HG02885 (cell line): ENCODE measurements around the gene DOLPP1.

Experiments used
- ATAC-seq: cut with Tn5 transposase; IDR thresholded peaks from one replicate; pipeline ENCODE4 v1.9.1; 2021; ENCODE audit warnings: mild to moderate bottlenecking; ENCODE audit not compliant: unreplicated experiment, poor library complexity

Gene DOLPP1

DNA sequence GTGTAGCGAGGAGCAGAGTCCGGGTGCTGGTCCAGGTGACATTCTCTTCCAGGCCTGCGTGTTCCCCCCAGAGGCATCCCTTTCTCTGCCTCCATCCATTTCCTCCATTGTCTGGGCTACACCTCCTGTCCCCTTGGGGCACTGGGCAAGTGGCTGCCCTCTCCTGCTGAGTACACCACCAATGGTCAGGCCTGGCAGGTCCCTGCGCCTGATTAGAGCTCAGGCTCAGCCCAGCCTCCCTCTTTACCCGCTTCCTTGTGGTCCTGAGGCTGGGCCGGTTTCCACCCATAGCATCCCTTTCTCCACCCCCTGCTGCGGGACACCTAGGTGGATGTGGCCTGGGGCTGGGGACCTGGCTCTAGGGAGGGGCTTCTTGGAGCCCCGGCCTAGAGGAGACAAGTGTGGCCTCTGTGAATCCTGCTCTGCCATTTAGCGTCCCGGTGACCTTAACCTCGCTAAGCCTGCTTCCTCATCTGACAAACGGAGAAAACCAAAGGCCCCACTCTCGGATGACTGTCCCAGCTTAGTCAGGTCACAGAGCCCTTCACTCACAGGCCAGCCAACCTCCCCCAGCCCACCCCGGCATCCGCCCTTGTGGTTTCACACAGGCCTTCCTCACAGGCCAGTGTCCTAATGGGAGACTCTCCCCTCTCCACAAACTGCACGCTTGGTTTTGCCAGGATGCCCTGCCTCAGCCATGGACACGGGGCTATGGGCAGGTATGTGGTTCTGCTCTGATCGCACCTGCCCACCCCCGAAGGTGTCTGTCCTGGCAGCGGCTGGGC is 12.9 kb downstream of the DOLPP1 start:
- no peak for ATAC-seq

DNA sequence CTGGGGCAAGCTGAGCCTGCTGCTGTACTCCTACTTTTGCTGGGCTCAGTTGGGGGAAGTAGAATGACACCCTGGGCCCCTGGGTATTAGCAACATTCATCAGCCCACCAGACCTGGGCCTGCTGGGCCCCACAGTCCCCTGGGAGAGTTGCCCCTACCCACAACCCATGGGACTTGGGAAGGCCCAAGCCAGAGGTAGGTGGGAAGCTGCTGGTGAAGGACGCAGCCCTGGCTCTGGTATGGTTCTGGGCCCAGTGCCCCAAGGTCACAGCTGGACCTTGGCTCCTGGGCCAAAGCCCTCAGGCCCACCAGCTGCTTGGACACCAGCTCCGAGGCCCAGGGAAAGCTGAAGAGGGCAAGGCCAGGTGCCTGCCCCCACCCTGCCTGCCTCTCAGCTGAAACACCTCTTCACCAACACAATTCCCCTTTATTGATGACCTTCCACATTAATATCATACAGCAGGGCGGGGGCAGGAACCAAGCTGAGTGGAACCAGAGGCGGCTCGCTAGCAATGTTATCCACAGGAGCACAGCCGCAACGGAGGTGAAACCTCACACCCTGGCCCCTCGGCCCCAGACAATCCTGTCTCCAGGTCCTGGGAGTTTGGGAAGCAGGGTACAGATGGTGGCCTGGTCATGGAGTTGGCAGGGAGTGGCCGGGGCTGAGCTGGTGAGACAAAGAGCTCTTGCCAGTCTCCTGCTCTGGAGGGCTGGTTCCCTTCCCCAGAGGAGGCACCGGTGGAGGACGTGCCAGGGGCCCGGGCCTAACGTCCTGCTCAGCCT is 13.7 kb downstream of the DOLPP1 start:
- no peak for ATAC-seq

DNA sequence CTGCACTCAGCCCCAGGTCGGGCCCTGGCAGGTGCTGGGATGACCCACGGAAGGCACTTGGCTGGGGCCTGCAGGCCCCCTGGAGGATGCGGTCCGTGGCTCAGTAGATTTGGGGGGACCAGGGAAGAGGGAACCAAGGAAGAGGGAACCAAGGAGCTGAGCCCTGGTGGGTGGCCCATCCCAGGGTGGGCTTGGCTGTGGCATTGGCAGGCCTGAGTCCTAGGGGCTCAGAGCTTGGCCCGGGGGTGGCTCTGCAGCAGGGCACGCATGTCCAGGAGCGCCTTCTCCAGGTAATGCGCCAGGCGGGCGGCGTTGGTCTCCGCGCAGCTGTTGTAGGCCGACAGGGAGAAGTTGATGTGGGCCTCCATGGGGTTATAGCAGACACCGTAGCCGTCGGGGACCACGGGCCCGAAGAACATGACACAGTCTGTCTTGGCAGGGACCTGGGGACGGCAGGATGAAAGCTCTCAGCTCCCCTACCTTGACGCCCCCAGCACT is 14.3 kb downstream of the DOLPP1 start:
- ATAC-seq = no peak

DNA sequence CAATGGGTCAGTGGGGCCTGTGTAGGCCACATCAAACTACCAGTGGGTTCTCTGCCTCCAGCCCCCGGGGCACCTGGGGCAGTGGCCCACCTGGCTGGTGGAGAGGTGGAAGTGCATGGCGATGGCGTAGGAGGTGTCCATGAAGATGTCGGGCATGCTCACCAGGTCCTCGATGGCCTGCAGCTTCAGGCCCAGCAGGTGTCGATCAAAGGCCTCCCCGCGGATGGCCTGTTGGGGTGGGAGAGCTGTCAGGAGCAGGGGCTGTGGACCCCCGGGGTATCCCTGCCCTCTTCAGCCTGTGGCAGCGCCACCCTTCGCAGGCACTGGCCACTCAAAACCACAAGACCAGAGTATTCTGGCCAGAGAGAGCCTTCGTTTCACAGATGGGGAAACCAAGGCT is 15.0 kb downstream of the DOLPP1 start:
- no peak for ATAC-seq

DNA sequence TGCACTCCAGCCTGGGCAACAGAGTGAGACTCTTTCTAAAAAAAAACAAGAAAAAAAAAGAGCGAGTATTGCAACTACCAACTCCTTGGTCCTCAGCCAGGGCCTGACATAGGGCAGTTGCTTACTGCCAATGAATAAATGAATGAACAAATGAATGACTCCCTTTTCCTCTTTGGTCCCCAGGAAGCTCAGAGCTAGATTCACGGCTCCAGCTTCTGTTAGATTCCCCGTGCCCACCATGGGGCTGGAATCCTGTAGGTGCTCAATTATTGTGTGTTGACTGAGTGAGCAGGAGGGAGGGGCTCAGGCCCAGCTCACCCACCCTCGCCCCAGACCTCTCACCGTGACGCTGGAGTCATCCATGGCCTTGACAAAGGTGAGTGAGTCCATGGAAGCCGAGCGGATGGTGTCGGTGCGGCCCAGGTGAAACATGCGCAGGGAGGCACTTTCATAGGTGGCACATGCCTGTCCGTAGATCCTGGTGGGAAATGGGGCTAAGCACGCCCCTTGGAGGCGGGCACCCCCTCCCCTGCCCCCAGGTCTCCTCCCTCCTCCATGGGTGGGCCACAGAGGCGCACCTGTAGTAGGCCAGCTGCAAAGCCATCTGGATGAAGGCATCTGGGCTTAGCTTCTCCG is 16.9 kb downstream of the DOLPP1 start:
- ATAC-seq = no peak

DNA sequence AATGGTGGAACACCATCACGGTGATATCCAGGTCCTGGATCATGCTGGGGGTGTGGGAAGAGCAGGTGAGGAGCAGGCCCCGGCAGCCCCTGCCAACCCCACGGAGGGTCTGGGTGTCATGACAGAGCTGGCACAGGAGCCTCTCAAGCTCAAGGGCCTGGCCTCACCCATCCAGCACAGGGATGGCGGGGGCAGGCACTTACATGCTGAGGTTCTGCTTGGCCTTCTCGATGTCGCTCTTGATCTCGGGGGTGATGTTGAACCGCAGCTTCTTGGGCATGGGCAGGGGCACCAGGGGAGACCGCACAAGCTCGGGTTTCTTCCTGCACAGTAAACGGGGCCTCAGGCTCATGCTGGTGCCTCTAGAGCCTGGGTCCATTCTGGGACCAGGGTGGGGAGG is 17.4 kb downstream of the DOLPP1 start:
- ATAC-seq = no peak

DNA sequence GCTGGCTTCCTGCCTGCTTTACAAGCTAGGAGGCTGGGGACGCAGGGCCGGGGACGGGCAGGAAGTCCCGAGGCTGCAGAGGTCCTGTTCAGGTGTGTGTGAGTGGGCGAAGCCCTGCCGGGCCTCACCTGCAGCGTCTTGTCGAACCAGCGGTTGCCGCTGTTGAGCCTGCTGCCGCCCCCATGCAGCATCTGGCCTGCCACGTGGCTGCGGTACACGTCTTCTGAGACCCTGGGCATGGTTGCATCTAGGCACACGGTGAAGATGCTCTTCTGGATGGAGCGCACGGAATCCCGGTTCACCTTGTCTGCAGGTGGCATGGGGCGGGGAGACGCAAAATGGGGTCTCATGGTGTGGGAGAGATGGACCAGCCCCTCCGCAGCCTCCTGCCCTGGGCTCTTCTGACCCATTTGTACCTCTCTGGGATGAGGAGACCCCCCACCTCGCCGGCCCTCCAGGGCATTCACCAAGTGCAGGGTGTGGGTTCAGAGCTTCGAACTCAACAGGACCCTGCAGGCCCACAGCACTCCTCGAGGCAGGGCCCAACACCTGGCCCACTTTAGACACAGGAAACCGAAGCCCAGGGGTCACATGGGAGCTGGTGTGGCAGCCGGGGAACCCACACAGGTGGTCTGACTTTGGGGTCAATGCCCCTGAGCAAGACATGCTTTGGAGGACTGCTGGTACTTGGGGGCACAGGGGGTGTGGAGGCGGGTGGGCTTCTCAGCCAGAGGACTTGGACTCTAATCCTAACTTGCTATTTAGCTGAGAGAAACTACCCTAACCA is 19.7 kb downstream of the DOLPP1 start:
- ATAC-seq = no peak

DNA sequence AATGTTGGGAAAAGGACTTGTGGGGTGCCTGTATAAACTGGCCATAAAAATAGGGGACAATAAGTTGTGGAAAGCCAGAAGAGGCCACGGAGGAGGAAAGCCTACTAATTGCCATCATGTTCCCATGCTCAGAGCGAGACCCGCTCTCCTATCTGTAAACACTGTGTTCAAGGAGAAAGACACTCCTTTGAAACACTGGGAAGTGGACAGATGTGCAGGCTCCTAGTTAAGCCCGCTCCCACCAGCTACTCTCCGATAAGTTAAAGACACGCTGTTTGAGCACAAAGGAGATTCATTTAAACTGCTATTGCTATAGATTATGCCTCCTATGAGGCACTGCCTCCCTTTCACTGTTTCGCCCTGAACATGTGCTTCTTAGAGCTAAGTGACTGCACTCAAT is 20.4 kb downstream of the DOLPP1 start:
- no peak for ATAC-seq

DNA sequence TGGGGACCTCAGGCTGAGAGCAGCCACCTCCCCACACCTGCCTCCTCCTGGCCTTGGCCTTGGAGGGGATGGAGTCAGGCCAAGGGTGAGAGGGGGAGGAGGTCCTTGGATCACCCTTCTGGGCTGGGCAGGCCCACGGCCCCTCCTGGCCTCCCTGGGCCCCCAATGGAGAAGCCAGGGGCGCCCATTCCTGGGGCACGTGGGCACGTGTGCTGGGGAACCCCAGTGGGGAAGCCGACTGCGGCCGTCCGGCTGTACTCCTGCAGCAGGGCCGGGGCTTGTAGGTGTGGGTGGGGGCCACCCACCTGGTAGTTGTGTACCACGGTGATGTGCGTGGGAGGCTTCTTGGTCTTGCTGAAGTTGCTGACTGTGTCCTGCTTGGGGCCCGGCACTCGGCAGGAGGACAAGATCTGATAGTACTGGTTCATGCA is 21.2 kb downstream of the DOLPP1 start:
- ATAC-seq = no peak

DNA sequence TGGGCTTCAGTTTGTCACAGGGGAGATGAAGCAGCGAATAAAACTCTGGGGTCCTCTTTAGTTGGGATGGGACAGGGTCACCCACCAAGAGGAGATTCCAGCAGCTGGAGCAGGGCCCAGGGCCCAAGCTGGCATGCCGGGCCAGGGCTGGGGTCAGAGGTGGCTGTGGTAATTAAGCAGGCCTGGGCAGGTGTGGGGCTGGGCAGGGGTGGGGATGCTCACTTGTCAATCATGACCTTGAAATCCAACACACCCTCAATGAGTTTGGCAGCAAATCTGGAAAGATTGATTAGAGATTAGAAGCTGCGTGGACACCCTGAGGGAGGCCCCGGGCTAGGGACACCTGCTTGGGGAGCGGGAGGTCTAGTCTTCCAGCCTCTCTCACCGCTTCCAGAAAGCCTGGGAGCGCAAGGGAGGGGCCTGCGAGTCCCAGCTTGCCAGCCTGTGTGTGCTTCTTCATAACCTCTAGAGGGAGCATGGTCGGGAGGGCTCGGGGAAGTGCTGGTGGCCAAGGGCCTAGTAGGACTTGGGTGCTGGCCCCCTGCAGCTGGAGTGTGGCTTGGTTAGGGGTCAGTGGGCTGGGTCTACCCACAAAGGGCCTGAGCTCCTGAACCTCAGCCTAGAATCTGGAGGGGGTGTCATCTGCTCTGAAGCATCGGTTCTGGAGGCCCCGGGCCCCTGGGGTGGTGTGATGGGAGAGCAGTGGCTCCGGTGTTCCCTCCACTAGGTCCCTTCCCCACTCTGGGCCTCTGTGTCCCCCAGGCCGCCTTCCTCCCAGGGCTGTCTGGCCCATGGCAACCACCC is 22.1 kb downstream of the DOLPP1 start:
- no peak for ATAC-seq

DNA sequence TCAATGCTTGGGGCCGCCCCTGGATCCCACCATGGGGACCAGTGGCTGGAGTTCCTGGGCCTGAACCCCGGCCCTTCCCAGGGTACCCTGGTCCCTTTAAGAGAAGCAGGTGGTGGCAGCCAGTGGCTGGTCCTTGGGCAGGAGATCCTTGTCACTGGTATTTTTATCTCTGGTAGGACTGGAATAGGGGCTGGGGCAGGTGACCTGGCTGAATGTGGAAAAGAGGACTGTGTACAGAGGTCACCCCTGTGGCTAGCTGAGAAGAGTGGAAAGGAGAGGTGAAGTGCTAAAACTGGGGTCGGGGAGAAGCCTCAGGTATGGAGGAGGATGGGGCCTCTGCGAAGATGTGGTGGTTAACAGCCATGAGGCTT is 22.7 kb downstream of the DOLPP1 start:
- no peak for ATAC-seq

DNA sequence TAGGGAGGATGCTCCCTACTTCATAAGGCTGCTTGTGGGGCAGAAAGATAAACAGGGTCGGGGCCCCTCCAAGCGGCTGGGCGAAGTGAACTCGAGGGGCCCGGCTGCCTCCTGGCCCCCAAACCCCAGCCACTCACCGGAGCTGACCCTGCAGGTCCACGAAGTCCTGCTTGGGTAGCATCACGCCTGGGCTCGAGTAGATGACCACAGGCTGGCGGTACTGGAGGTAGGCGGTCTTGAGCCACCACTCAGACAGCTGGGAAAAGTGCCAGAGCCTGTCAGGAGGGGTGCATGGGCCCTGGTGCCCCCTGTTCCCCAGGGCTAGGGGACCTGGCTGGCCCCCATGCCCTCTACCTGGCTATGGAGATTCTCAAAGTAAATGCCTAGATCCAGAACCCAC is 23.1 kb downstream of the DOLPP1 start:
- no peak for ATAC-seq

DNA sequence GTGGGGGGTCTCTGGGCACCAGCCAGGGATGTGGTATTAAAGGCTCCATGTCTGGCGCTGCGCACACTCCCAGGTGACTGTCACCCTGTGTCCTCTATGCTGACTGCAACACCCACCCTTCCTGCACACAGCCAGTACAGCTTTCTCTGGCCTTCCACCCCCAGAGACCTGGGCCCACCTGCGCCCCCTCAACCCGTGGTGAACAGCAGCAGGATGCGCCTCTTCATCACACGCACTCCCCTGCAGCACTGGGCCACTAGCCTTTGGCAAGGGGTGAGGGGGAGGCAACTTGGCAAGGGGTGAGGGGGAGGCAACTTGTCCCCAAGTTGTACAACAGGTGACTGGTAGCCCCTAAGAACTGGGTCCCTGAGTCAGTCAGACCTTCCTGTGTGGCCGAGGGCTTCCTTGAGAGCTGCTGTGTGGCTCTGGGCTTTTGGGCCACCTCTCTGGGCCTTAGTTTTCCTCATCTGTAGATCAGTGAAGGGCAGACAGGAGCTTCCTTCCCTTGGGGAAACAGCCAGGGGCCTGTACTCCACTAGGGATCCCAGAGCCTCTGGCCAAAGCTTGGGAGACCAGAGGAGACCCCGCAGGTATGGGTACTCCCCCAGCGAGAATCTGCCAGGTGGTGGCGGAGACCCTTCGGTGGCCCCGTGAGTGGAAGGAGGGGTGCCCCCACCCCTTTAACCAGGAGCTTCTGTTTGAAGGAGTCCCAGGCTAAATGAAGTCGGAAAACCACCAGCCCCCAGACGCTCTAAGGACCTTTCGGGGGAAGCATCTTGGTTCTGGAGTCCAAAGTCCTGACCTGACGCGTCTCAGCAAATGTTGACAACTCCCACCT is 25.2 kb downstream of the DOLPP1 start:
- ATAC-seq = no peak

DNA sequence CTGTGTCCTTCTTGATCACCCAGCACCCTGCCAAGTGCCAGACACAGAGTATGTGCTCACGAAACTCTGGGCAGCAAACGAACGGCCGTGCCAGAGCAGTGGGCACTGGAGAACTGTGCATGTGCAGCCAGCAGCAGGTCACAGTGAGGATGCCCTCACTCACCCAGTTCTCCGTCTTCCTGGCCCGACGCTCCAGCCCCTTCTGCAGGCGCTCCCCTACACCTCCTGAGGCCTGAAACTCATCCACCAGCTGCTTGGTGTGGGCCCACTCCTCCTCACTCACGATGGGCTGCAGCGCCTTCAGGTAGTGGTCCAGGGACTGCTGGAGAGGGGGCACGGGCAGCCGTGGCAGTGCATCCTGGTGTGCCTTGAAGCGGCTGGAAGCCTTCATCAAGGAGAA is 26.7 kb downstream of the DOLPP1 start:
- no peak for ATAC-seq

DNA sequence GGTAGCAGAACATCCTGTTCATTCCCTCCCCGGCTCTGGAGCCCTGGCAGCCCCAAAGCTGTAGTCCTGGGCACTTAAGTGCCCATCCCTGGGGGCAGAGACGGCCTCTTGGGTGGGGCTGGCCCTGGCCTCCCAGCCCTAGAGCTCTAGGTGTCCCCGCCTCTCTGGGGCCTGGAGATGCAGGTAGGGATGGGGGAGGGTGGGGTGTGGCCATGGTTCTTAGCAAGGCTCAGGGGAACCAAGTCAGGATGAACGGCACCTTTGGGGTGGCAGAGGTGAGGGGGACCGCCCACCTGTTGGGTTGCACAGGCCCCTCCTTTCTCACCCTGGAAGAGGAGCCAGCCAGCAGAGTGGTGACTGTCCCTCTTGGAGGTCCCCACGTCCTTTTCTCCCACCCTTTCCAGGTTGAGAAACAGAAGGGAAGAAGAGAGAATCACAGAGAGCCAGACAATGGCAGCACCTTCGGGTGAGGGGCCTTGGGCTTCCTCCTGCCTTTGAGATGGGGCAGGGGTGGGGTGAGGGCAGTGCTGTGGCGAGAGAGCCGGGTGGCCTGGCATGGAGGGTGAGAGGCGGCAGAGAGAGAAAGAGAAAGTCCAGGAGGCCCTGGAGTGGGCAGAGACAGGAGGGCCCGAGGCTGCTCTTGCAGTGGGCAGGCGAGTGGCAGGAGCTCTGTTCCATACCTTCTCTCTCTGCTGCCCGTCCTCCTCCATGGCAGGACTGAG is 27.3 kb downstream of the DOLPP1 start:
- no peak for ATAC-seq

DNA sequence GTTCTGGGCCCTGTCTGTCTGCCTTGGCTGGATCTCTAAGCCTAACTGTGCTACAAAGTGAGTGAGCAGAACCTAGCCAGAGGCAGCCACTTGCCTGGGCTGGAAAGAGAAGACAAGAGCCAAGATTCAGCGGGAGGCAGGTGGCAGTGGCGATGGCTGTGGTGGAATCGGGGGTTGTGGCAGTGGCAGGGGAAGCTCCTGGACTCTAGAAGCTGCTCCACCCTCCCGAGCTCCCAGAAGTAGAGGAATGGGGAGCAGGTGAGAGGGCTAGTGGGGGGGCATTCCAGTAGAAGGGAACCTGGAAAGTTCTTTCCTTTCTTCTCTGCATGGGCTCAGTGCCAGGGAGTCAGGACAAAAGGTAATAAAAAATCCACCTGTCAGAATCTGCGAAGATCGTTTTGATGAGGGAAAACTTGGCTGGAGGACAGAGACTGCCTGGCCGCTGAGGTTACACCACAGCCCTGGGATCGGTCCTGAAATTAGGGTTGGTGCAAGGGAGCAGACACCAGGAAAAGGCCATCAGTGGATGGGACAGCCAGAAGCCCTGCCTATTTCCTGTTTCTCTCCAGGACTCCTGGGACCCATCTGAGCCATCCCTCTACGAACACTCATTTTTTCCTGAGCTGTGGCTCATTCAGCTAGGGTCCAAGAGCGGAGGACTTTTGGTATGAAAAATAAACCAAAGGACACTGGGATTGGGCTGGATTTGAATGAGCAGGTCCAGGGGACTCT is 28.1 kb downstream of the DOLPP1 start:
- no peak for ATAC-seq

DNA sequence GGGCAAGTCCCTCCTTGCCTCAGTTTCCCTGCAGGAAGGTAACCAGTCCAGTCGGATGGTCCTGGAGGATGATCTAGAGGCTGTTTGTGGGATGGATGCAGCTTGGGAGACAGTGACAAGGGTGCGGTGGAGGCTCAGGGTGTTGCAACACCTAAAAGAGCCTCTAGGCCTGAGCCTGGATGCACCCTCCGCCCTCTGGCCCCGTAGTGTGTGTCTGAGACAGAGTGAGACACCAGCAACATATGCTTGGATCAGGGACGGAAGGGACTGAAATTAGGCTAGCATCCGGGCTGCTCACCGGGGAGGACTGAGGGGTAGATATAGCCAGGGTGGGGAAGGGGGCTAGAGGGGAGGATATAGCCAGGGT is 28.6 kb downstream of the DOLPP1 start:
- ATAC-seq = no peak
